Activated T-cell treated with anti-CD3 and anti-CD28 coated beads for 1 hour (primary cell): Measurements from ENCODE around the gene SEC22C.
"Not testable (repeated sequence)": the region's sequence is repeated elsewhere in the genome, so short reads cannot be mapped to it uniquely, and the experiment has no call there.

Experiments
- DNase-seq: peaks from one replicate; pipeline ENCODE4 v3.0.0-alpha.2; 2020; ENCODE audit warnings: low read depth

Gene SEC22C

GRCh38 chr3:42581400-42581708, 413 bp downstream of the SEC22C start:
- no peak for DNase-seq

GRCh38 chr3:42579346-42579745, 2.4 kb downstream of the SEC22C start:
- not testable (repeated sequence) for DNase-seq

GRCh38 chr3:42578054-42578453, 3.7 kb downstream of the SEC22C start:
- DNase-seq: no peak

- DNase-seq: no peak
Measured at GRCh38 chr3:42575137-42575741, 6.5 kb downstream of the SEC22C start.

- DNase-seq: no peak
Measured at GRCh38 chr3:42572278-42572677, 9.5 kb downstream of the SEC22C start.

GRCh38 chr3:42569593-42570142, 12.1 kb downstream of the SEC22C start:
- DNase-seq: no peak

- no peak for DNase-seq
Measured at GRCh38 chr3:42562047-42562907, 19.5 kb downstream of the SEC22C start.

- no peak for DNase-seq
Measured at GRCh38 chr3:42557854-42558253, 23.9 kb downstream of the SEC22C start.

GRCh38 chr3:42556817-42557216, 24.9 kb downstream of the SEC22C start:
- not testable (repeated sequence) for DNase-seq

- DNase-seq: peak; percentile 17
Measured at GRCh38 chr3:42556089-42556632, 25.6 kb downstream of the SEC22C start.

- no peak for DNase-seq
Measured at GRCh38 chr3:42552830-42553229, 28.9 kb downstream of the SEC22C start.

- no peak for DNase-seq
Measured at GRCh38 chr3:42550250-42550649, 31.5 kb downstream of the SEC22C start.

- no peak for DNase-seq
Measured at GRCh38 chr3:42549131-42549530, 32.6 kb downstream of the SEC22C start.

- DNase-seq: peak; percentile 60
Measured at GRCh38 chr3:42547401-42547945, 34.3 kb downstream of the SEC22C start.

- DNase-seq: no peak
Measured at GRCh38 chr3:42546691-42547213, 35.0 kb downstream of the SEC22C start.

- DNase-seq: no peak
Measured at GRCh38 chr3:42545284-42545900, 36.4 kb downstream of the SEC22C start.

GRCh38 chr3:42544492-42545283, 37.1 kb downstream of the SEC22C start:
- no peak for DNase-seq

- no peak for DNase-seq
Measured at GRCh38 chr3:42541079-42541478, 40.7 kb downstream of the SEC22C start.

- DNase-seq: peak; percentile 49
Measured at GRCh38 chr3:42539871-42540714, 41.7 kb downstream of the SEC22C start.

- no peak for DNase-seq
Measured at GRCh38 chr3:42537350-42537749, 44.4 kb downstream of the SEC22C start.
